ENCODE results near the gene MRPL58.
A peak's percentile ranks its signal among the peaks of the same experiment; 100 is the strongest.
"Not testable (repeated sequence)": the region's sequence is repeated elsewhere in the genome, so short reads cannot be mapped to it uniquely, and the experiment has no call there.

Gene MRPL58

GRCh38 chr17:74987418-74987908, 25.0 kb upstream of the MRPL58 start, which contains the start of gene CDR2L:
TSS of gene CDR2L (plus strand) at chr17:74987632. CDS start at chr17:74988044, 412 bp downstream.
- peak; percentile 80 to 86 for DNase-seq (ENCODE audit: low read depth in 1 of 2, low spot score in 1 of 2)

GRCh38 chr17:74987909-74988711, 24.4 kb upstream of the MRPL58 start:
- DNase-seq (ENCODE audit: low read depth in 1 of 2, low spot score in 1 of 2), result no peak

GRCh38 chr17:74990581-74991105, 21.8 kb upstream of the MRPL58 start:
- no peak for DNase-seq (ENCODE audit: low read depth in 1 of 2, low spot score in 1 of 2)

- DNase-seq (ENCODE audit: low read depth in 1 of 2, low spot score in 1 of 2), result no peak
Observed at GRCh38 chr17:74992223-74992622, 20.2 kb upstream of the MRPL58 start.

DNA sequence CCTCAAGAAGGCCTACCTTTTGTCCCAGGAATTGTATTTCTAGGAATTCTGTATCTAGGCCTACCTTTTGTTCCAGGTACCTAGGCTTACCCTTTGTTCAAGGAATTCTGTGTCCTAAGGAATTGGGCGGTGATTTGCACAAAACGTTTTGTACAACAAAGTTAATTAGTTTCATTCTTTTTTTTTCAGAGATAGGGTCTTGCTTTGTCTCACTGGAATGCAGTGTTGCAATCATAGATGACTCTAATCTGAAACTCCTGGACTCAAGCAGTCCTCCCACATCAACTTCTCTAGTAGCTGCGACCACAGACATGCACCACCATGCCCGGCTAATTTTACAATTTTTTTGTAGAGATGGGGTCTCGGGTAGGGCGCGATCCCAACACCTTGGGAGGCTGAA, 18.0 kb upstream of the MRPL58 start:
- DNase-seq (ENCODE audit: low read depth in 1 of 2, low spot score in 1 of 2), result no peak

DNA sequence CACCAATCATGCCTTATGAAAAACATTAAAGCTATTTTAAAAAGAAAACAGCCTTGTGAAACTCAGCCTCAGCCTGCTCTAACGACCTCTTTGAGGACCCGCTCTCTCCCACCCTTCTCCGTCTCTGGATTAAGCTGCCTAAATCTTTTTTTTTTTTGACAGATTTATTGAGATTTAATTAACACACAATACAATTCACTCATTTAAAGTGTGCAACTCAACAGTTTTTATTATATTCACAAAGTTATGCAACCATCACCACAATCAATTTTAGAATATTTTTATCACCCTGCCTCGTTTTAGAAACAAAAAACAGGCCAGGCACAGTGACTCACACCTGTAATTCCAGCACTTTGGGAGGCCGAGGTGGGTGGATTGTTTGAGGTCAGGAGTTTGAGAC, 16.6 kb upstream of the MRPL58 start:
- DNase-seq (ENCODE audit: low read depth in 1 of 2, low spot score in 1 of 2), result no peak

DNA sequence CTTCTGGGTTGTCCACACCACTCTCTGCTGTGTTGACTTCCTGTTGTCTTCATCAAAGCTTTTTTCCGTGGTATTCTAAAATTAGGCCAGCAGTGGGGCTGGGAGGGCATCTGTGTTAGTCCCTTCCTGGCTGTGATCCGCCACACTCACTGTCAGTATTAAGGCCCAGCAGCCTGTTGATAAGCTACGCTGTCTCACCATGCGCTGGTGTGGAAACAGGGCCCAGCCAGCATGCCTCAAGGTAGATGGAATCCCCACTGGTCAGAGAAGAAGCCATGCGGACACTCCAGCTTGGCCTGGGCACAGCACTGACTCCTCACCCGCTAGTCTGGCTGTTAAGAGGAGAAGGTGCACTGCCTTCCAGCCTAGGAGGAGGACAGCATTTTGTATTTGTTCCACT, 13.7 kb upstream of the MRPL58 start:
- no peak for DNase-seq (ENCODE audit: low read depth in 1 of 2, low spot score in 1 of 2)

- DNase-seq (ENCODE audit: low read depth in 1 of 2, low spot score in 1 of 2), result no peak
Observed at GRCh38 chr17:74999523-74999922, 12.9 kb upstream of the MRPL58 start.

GRCh38 chr17:75001915-75002843, 10.3 kb upstream of the MRPL58 start:
- no peak for DNase-seq (ENCODE audit: low read depth in 1 of 2, low spot score in 1 of 2)

DNA sequence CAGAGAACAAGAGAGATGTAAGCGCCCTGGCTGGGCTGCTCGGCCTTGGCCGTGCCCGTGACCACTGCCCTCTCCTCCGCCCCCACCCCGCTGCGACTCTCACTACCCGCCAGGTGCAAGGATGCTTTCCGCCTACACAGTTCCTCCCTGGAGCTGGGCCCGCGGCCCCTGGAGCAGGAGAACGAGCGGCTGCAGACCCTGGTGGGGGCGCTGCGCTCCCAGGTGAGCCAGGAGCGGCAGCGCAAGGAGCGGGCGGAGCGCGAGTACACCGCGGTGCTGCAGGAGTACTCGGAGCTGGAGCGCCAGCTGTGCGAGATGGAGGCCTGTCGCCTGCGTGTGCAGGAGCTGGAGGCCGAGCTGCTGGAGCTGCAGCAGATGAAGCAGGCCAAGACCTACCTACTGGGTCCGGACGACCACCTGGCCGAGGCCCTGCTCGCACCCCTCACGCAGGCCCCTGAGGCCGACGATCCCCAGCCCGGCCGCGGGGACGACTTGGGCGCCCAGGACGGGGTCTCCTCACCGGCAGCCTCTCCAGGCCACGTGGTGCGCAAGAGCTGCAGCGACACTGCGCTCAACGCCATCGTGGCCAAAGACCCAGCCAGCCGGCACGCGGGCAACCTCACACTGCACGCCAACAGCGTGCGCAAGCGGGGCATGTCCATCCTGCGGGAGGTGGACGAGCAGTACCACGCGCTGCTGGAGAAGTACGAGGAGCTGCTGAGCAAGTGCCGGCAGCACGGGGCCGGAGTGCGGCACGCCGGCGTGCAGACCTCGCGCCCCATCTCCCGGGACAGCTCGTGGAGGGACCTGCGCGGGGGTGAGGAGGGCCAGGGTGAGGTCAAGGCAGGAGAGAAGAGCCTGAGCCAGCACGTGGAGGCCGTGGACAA, 9.2 kb upstream of the MRPL58 start:
- DNase-seq (ENCODE audit: low read depth in 1 of 2, low spot score in 1 of 2), result no peak

DNA sequence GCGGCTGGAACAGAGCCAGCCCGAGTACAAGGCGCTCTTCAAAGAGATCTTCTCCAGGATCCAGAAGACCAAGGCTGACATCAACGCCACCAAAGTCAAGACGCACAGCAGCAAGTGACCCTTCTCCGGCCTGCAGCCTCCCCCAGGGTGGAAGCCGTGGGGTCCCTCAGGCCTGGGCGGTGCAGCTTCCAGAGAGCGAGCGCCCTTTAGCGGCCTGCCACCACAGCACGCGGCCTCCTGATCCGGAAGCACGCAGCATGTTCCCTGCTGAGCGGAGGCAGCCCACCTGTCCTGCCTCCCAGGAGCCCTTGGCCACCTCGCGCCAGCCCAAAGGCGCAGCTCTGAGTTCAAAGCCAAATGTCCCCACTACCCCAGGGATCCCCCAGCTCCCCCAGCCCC, 8.5 kb upstream of the MRPL58 start:
- no peak for DNase-seq (ENCODE audit: low read depth in 1 of 2, low spot score in 1 of 2)

DNA sequence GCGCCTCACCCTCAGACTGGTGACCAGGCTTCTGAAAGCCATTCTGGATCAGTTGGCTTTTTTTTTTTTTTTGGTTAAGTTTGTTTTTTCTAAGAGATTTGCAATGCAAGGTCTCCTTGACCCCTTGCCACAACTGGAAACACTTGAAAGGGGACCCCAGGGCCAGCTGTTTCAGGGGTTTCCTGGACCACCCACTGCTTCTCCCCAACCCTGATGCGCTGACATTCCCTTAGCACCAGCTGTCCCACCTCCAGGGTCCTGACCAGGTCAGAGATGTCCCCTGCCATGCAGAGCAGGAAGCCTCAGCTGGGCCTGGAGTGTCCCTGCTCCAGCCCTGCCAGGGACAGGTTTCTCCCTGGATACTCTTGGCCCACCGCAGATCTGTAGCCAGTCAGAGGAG, 8.1 kb upstream of the MRPL58 start:
- DNase-seq (ENCODE audit: low read depth in 1 of 2, low spot score in 1 of 2), result no peak

DNA sequence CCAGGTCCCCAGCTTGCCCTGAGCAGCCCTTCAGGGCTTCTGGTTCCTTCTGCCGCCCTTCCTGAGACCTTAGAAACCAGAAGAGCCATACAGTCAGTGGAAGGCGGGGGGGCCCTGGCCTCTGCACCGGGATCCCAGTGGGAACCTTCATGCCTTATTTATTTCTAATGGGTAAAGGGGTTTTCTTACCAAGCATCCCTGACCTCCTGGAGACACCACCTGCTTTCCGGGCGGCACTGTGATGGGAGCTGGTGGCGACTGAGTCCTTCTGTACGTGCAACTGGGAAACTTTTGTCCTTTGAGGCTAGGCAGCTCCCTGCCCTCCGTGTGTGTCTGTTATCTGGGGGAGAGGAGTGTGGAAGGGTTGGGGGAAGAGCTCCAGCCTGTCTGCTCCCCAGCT, 7.2 kb upstream of the MRPL58 start:
- no peak for DNase-seq (ENCODE audit: low read depth in 1 of 2, low spot score in 1 of 2)

DNA sequence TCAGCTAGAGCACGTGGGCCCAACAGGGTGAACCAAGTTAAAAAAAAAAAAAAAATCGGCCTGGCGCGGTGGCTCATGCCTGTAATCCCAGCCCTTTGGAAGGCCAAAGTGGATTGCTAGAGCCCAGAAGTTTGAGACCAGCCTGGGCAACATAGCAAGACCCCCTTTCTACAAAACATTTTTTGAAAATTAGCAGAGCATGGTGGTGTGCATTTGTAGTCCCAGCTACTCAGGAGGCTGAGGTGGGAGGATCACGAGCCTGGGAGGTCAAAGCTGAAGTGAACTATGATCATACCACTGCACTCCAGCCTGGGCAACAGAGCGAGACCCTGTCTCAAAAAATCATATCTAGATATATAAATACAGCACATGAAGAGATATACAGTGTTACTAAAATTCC, 6.4 kb upstream of the MRPL58 start:
- DNase-seq (ENCODE audit: low read depth in 1 of 2, low spot score in 1 of 2), result not testable (repeated sequence)

GRCh38 chr17:75006653-75007052, 5.8 kb upstream of the MRPL58 start:
- no peak for DNase-seq (ENCODE audit: low read depth in 1 of 2, low spot score in 1 of 2)

DNA sequence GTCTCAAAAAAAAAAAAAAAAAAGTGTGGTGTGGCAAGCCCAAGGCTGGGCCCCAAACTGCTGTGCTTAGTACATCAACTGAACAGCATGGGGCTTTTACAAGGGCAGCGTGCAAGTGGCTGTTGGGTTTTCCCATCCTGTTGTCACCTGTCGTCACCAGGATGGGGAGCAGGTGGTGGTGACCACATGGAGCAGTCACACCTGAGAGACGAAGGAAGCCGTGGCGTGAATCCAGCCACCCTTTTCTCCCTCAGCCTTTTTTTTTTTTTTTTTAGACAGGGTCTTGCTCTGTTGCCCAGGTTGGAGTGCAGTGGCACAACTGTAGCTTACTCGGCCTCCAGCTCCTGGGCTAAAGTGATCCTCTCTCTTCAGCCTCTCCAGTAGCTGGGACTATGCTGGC, 4.1 kb upstream of the MRPL58 start:
- no peak for DNase-seq (ENCODE audit: low read depth in 1 of 2, low spot score in 1 of 2)

DNA sequence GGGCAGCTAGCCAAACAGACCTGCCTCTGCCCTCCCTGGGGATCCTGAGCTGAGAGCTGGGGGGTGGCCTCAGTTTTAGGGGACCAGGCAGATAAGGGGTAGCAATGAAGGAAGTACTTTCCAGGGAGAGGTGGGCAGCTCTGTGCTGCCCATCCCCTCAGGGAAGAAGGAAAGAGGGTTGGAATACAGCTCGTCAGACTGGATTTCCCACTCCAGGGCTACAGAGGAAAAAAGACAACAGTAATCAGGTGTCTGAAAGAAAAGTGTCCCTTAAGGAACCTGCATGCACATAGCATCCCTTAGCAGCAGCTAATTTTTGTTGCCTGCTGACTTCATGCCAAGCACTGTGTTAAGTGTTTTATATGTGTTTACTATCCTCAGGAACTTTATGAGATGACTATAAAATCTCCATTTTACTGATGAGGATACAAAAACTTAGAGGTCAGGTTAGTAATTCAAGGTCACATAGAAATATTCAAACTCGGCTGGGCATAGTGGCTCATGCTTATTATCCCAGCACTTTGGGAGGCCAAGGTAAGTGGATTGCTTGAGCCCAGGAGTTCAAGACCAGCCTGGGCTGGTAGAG, 3.2 kb upstream of the MRPL58 start:
- DNase-seq (ENCODE audit: low read depth in 1 of 2, low spot score in 1 of 2), result no peak

DNA sequence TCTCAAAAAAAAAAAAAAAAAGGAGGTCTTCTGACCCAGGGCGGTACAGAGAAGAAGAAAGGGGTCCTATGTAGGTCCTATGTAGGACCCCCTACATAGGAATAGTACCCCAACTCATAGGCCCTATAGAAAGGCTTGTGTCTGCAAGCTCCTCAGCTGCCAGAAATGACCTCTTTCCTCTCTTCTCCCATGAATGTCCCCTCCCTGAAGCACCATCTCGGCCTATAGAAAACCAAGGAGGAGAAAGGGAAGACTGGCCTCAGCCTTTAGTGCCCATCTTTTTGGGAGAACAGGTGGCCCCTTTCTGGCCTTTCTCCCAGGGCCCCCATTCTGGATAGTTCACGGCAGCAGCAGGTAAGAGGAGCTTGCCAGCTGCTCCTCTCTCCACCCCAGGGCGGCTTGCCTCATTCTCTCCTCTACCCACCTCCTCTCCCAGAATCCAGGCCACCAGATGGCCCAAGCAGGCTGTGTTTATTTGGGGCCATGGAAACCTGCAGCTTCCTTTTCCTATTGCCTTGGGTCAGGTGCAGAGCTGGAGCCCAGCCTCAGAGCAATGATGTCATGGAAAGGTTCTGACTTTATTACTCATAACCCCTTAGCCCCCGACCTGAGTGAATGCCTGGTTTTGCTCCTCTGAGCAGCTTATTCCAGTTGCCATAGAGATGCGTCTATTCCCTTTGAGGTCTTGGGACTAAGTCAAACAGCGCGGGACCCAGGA, 1.6 kb upstream of the MRPL58 start:
- DNase-seq (ENCODE audit: low read depth in 1 of 2, low spot score in 1 of 2), result no peak

DNA sequence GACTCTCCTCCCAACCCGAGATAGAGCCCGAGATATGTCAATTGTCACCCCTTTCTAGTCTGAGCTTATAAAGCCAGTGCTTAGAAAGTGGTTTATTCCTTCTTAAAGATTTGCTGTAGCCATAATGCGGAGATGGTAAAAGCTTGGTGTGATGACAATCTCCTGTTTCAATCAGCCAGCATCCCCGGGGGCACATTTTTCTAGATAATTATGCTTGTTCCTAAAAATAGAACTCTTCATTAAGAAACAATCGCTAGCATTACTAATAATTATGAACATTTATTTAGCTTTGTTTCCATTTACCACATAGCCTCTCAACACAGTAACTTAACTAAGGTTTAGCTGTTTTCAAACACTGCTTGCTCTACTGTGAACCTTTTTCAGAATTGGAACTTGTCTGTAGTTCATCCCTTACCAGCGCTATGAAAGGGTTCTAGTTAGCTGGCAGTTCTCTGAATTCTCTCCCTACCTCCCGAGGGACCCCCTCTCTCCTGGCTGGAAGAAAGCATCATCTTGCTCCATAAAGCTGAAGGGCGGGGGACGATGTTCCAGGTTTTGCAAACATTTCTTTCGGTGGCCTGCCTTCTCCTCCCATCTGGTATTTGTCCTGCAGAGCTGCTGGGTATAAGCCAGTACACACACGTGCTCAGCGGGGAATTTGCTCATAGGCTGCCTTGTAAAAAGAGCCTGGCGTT, 922 bp upstream of the MRPL58 start:
- DNase-seq (ENCODE audit: low read depth in 1 of 2, low spot score in 1 of 2), result no peak

Measured in activated CD4-positive, alpha-beta T cell treated with anti-CD3 and anti-CD28 coated beads, Interleukin-2, amount 50 U/mL, for 24 hours (primary cell).